CD1c-positive myeloid dendritic cell (primary cell): ENCODE measurements around the gene RNF14.
A peak's percentile ranks its signal among the peaks of the same experiment; 100 is the strongest.

Experiments used
- DNase-seq: peaks from one replicate; pipeline ENCODE4 v3.0.0-alpha.2; 2016; ENCODE audit errors: extremely low spot score

RNF14 gene

DNA sequence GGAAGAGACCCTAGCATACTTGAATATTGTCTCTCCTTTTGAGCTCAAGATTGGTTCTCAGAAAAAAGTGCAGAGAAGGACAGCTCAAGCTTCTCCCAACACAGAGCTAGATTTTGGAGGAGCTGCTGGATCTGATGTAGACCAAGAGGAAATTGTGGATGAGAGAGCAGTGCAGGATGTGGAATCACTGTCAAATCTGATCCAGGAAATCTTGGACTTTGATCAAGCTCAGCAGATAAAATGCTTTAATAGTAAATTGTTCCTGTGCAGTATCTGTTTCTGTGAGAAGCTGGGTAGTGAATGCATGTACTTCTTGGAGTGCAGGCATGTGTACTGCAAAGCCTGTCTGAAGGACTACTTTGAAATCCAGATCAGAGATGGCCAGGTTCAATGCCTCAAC is 9.5 kb downstream of the RNF14 start:
- no peak for DNase-seq

DNA sequence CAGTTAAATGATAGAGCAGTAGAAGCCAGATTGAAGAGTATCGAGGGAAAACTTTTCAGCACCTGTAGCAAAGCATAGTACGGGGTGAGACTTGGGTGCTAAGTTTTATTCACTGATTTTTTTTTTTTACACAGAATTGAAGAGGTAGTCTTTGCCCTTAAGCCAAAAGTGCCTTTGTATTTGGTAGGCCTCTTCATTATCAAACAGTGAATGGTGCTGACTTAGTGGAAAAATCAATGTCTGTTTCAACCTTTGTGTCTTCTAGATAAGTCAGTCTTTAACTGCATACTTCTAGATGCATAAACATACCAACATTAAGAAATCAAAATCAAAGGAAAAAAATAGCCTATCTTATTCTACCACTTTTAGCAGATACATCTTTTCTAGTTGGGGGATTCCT is 13.7 kb downstream of the RNF14 start:
- DNase-seq = no peak

DNA sequence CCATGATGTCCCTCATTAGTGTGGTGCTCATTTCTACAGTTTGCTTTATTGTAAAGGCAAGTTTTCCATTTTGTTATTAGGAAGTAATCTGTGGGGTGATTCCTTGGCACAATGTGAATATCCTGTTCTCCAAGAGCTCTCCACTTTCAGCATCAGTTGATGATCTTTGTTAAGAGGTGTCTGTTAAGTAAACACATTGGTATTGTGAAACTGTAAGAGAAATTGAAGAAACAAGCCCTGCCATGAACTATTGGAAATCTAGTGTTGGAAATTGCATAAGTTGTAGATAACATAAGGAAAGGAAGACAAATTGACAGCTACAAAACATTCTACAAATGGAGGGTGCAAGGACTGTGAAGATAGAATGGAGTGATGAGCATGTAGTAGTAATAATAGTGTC is 17.2 kb downstream of the RNF14 start:
- DNase-seq = no peak

DNA sequence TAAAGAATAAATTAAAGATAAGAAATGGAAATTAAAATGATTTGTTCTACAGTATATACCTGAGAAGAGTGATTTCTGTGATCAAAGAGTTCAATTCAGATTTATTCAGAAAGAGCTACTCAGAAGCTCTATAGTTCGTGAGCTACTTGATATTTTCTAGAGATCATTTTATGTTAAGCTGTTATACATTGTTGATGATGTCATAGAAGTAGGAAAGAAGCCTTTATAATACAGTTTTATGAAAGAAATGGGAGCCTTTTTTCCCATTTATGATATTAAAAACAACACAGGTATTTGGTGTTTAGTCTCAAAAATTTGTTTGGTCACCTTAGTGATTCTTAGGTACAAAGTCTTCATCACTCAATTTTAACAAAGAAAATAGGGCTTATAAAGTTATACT is 20.8 kb downstream of the RNF14 start:
- DNase-seq = no peak

DNA sequence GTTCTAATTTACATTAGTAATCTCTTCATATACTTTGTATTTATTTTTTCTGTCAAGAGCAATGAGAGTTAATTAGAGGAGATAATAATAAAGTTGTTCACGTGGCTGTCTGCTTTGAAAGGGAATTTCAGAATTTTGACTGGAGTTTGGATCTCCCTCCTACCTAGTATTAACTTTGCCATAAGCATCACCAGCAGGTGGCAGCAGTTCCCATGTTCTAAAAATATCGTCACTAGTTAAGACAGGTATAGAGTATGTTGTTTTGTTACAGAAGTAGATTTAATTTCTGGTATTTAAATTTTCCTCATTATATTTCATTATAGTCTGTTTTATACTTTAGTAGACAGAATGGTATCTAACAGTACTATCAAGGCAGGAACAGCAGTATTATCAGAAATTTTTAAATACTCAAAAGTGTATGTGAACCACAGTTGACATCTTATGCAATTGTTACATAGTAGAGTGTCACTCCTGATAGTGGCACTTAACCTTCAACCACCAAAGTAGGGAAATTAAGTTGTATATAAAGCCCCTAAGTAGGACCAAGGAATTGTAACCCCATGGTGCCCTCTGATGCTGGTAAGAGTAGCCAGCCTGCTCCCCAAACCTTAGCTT is 23.6 kb downstream of the RNF14 start:
- peak; percentile 81 for DNase-seq

DNA sequence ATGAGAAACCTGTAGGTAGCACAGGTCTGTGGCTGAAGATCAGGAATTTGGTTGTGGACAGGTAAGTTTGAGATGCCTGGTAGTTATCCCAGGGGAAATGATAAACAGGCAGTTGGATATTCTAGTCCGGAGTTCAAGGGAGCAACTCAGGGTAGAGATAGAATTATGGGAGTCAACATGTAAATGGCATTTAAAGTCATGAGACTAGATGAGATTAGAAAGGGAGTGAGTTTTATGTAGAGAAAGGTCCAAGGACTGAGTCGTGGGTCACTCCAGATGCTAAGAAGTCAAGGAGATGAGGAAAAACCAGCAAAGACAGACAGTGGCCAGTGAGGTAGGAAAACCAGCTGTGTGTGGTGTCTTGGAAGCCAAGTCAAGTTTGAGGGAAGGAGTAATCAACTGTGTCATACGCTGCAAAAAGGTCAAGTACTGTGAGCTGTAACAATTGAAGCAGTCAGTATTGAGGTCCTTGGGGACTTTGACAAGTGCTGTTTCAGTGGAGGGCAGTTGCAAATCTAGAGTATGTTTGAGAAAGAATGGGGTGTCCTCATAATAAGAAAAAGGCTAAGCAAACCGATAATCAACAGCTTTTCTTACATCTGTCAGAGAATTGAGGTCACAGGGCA is 25.7 kb downstream of the RNF14 start:
- no peak for DNase-seq

DNA sequence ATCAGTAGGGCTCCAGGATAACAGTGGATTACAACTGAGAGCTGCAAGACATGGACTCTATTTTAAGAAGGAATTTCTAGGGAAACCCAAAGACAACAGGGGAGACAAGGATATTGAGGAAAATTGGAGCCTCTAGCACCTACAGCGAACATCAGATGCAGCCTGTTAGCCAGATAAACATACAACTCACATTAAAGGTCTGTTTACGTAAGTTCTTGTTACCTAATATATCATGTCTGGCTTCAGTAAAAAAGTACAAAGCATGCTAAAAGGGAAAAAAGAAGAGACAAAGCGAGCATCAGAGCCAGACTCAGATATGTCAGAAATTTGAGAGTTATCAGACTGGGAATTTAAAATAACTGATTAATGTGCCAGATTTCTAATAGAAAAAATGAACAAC is 26.8 kb downstream of the RNF14 start:
- no peak for DNase-seq

DNA sequence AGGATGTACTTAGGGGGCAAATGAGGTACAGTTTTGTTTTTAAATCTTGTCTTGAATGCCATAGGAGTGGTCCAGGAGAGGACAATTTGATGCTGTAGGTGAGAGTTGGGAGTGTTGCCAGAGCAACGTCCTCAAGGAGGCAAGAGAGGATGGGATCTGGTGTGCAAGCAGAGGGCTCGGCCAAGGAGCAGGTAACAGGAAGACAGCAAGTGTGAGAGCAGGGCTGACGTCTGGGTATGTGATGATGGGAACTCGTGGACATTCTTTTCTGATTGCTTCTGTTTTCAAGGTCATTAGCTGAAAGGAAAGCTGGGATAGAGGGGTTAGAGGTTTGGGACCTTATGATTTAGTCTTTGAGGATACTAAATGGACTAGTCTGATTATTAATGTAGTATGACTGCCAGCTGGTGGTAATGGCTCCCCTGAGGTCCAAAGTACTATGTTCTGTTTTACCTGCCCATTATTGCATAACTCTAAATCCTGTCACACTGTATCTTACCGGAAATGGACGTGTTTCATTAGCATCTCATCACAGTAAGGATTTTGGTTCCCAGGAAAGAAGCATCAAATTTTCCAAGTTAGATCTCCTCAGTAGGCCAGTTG is 28.6 kb downstream of the RNF14 start:
- no peak for DNase-seq

DNA sequence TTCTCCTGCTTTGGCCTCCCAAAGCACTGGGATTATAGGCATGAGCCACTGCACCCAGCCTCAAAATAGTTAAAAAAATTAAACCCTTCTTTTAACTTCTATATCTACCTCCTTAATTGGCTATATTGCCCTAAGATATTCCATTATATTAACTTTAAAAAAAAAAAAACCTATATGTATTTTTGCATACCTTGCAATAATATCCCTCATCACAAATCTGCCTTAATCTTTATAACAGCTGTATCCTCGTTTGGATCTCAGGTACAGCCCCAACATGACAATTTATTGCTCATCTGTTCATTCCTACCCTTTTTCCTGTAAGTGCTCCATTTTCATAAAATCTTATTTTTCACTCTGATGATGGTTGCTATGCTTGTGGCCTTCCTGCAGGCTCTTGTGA is 31.3 kb downstream of the RNF14 start:
- no peak for DNase-seq

DNA sequence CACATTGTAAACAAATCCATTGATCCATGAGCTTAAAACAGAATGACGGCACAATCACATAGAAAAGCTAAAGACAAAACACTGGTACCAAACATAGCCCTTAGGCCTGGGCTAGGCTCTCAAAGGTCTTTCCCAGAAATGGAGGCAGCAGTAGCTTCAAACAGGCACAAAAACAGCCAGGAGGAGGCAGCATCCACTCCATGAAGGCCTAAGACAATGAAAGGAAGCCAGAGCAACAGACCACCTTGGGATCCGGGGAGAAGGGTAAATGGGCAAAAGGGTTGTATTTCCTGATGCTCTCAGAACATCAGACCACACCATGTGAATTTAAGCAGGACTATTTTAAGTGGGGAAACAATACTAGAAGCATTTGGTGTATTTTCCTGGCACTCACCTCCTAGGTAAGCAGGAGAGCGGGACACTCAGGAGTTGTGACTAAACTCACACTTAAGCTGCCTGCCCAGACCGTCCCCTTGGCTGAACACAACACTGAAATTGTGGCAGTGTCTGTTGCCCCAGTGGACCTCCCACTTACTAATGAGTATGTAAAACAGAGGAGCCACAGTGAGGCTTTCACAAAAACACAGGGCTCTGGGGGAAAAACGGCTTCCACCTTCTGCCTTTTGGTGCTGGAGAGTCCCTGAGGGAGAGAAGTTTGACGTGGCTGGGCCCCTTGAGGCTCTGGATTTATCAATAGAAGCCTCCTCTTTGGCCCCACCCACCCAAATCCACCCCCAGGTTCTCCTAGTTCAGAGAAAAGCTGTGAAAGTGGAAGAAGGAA is 32.0 kb downstream of the RNF14 start:
- peak; percentile 30 for DNase-seq

DNA sequence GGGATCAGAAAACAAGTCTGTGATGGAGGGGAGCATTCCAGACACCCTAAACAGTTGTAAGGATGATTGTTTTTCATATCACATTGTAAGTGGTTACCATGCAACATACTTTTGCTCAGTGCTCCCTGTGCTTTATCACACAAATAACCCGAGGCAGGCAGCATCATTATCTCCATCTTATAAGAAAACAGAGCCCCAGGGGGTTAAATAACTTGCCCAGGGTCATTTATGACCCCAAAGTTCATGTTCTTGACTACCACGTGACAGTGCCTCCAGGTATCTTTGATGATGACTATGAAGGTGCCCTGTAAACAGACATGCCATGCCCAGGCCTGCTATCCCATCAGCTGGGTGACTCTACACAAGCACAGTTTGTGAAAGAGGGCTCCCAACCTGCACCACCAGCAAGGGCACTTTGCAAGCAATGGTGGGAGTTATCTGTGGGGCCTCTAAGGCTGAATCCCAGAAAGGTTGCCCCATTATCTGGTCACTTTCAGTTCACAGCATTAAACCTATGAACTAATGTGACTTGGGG is 34.4 kb downstream of the RNF14 start:
- DNase-seq = no peak

DNA sequence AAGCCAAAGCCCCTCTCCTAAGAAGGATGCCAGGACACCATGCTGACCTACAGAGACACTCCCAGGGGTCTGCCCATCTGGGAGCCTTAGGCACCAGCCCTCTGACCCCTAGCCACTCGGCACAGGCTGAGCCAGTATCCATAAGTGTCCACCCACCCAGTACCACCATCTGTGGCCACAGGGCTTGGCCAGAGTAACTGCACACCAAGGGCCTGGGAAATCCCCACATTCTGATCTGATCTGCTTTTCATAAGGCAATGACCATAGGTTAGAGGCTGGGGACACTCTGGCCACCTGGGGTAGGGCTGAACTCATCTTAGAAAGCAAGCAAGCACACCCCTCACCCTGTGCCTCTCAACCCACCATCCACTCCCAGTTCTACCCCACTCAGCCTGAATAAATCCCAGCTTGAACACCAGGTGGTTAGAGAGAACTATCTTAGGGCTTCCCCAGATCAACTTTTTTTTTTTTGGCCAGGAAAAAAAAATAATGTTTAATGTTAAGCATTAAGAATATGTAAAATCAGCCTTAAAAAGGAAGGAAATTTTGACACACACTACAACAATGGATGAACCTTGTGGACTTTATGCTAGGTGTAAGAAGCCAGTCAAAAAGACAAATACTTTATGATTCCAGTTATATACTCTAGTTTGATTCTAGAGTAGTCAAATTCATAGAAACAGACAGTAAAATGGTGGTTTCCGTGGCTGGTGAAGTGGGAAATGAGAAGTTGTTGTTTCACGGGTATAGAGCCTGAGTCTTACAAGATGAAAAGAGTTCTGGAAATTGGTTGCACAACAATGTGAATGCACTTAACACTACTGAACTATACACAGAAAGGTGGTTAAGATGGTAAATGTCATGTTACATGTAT is 37.7 kb downstream of the RNF14 start:
- DNase-seq = peak; percentile 48

DNA sequence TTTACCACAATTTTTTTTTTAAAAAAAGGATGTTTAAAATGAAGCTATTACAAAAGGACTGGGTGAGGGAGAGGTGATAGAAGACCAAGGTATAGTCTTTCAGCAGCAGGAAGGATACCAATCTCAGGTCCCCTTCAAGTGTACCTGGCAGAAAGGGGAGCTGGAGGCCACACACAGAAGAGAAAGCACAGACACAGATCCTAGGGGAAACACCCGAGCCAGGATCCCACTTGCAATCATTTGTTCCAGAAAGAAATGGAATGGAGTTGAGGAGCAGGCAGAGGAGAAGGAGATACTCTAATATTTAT is 38.3 kb downstream of the RNF14 start:
- DNase-seq = no peak

DNA sequence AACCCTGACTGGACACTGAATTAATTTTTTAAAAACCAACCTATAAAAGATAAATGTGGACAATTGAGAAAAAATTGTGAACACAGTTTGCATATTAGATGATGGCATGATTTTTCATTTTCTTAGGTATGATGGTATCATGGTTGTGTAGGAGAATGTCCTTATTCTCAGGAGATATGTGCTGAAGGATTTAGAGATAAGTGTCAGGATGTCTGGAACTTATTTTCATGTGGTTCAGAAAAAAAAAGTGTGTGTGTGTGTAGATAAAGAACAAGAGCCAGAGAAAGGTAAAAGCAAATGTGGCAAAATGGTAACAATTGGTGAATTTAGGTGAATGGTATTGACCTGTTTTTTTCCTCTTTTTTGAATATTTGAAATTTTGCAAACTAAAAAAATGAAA is 39.9 kb downstream of the RNF14 start:
- DNase-seq = no peak

DNA sequence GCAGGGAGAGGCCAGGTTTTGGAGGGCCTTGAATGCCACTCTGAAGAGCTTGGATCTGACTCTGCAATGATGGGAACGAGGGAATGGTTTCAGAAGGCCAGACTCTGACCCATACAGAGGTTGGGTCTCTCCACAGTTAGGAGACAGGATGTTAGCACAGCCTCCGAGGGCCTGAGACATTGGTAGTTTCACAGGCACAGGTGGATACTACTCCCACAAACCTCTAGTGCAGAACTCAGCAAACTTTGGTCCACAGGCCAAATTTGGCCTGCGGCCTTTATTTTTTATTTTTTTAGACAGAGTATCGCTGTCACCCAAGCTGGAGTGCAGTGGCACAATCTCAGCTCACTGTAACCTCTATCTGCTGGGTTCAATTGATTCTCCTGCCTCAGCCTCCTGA is 41.0 kb downstream of the RNF14 start:
- DNase-seq = no peak

DNA sequence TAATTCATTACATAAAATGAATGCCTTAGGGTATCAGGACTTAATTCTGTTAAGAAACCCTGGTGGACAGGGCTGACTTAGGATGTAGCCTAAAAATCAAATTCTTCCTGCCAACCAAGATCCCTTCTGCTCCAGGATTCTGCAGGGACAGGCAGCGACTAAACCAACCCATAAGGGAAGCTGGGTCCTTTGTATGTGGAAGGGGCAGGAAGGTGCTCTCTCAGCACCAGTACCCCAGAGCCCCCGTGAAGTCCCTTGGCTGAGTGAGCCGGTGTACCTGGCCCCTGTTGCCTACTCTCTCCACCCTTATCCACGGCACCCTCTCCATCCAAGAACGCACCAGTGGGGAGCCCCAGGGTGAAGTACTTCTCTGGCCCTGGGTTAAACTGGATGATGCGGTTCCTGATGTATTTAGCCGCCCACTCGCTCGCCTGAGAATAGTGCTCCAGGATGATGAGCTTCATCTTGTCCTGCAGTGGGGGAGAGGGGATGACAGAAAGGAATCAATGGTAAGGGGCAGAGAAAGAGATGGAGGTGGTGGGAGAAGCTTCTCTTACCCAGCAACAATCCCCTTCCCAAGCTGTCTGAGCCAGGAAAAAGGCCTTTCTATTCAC is 42.8 kb downstream of the RNF14 start:
- no peak for DNase-seq

DNA sequence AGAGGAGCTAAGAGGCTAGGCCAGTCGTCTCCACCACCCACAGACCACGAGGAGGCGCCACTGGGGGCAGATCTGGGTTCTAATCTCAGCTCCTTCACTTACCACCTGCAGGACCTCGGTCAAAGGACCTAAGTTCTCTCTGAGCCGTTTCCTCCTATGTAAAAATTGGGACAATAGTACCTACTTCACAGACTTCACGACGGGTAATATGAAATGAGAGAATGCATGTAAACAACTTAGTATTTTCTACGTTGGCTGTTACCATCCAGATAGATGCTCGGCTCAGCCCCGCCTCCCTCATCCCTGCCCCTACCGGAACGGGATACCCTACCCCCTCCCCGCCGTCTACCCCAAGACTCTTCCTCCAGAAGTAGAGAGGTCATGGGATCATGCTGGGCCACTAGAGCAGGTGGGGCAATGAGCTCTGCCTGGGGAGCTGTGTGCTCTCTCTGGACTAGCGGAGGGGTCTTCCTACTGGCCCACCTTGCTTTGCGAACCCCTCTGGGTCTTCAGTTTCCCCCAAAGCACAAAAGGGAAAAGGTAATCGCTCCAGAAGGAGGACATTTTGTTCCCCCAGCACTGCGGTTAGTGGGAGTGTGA is 43.4 kb downstream of the RNF14 start:
- peak; percentile 37 for DNase-seq

DNA sequence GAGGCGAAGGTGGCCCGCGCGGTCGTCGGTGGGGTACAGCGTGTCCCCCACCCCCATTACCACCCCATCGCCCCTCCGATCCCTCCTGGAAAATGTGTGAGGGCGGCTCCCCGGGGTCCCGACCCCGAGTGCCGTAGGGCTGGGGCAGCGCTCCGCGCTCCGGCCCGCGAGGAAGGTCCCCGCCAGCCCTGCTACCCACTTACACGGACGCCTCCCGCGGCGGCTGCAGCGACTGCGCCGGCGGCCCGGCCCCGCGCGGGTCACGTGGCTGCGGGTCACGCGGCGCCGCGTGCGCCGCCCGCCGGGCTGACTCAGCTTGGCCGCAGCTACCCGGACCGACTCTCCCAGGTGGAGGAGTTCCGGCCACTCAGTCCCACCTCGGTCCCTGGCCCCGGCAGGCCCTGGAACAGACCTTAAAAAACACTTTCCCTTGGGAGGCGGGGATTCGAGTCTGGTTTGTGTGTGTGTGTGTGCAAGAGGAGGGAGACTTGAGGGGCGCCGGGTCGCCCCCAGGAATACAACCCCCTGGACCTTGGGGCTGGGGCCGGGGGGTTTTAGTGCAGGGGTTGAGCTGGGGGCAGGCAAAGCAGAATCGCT is 44.0 kb downstream of the RNF14 start, which contains the start of gene GNPDA1:
GNPDA1 (minus strand) TSS at position 236 of the 597 bp plus-strand sequence. CDS start 992 bp downstream, outside the sequence.
- DNase-seq = peak; percentile 88

DNA sequence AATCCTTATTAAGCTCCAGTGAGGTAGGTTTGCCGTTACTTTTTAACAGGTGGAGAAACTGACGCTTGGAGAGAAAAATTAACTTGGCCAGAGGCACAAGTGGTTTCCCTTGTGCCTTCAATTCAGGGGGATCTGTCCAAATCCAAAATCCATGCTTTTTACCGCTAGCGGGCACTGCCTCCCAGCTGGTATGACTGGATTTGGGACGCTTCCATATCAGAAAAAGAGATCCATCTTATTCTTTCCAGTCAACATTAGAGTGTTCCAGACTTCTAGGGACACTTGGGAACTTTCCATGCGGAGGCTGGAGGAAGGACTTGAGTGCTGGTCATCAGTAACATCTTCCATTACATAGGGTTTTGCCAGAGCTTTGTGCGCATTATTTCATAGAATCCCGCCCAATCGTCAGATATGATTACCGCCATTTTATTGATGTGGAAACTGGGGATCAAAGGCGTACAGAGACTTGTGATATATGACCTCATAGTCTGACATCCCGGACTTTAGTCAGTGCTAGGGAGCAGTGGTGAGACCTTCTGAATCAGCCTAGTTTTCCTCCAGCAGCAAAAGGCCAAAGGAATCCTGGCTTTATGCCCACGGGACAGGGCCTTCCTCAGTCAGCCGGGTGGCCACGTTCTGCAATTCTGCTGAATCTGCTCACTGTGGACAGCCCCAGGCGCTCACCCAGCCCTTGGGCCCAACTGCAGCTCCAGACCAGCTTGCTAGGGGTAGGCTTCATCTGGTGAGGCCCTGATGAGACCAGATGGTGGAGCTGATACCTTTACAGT is 45.0 kb downstream of the RNF14 start:
- DNase-seq = no peak
